ENCODE measurements around the gene SLC45A3.

SLC45A3 gene

DNA sequence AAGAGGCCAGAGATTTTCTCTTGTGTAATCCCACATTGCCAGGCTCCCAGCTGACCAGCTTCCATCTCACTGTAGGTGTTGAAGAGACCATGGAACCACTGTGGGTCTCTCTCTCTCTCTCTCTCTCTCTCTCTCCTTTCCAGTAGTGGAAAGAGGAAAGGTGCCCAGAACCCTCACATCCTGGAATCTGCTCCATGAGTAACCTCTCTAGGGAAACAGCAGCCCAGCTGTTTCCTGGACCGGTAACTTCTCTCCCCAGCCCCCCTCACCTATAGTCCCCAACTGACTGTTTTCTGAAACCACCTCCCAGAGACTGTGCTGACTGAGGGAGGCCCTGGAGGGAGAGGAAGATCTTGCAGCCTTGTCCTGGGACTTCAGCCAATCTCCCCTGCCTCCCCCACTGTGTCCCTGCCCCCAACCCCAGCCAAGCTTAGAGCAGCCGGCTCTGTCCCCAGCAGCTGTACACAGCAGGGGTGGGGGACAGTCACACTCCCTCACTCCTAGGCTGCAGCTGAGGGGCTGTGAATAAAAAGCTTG is 20.6 kb upstream of the SLC45A3 start:
- no peak for DNase-seq (ENCODE audit: low spot score)

DNA sequence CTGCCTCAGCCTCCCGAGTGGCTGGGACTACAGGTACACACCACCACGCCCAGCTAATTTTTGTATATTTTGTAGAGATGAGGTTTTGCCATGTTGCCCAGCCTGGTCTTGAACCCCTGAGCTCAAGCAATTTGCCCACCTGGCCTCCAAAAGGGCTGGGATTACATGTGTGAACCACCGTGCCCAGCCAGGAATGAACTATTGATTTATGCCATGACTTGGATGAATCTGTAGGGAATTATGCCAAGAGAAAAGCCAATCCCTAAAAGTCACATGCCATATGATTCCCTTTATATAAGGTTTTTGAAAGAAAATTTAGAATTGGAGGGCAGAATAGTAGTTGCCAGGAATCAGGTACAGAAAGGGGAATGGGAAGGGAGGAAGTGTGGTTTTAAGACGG is 19.1 kb upstream of the SLC45A3 start:
- no peak for DNase-seq (ENCODE audit: low spot score)

- no peak for DNase-seq (ENCODE audit: low spot score)
Measured at GRCh38 chr1:205698921-205699320, 18.6 kb upstream of the SLC45A3 start.

DNA sequence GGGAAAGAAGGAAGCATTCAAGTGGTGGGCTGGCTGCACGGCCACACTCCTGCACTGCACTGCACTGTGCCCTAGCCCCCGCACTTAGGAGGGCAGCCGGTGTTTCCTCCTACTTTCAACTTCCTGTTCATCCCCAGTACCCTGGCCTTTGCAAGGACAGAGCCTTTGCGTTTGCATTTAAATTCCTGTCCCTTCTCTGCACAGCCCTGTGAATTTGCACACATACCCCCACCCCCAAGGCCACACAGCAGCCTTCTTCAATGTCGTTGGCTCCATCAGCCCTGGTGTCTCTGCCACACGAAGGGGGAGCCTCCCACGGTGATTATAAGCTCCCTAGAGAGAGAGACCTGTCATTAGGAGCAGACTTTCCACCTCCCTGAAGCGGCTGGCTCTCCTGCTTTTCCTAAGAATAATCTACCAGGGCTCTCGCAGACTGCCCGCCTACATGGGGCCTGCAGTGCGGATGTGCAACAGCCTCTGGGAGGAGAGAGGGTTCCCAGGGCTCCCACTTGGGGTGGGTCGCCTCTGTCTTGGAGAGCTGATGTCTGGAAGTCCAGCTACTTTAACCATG is 13.2 kb upstream of the SLC45A3 start:
- DNase-seq (ENCODE audit: low spot score), result no peak

GRCh38 chr1:205692423-205692822 is 12.1 kb upstream of the SLC45A3 start:
- no peak for DNase-seq (ENCODE audit: low spot score)

GRCh38 chr1:205690122-205690756 is 9.9 kb upstream of the SLC45A3 start:
- no peak for DNase-seq (ENCODE audit: low spot score)

GRCh38 chr1:205689479-205689878 is 9.2 kb upstream of the SLC45A3 start:
- no peak for DNase-seq (ENCODE audit: low spot score)

DNA sequence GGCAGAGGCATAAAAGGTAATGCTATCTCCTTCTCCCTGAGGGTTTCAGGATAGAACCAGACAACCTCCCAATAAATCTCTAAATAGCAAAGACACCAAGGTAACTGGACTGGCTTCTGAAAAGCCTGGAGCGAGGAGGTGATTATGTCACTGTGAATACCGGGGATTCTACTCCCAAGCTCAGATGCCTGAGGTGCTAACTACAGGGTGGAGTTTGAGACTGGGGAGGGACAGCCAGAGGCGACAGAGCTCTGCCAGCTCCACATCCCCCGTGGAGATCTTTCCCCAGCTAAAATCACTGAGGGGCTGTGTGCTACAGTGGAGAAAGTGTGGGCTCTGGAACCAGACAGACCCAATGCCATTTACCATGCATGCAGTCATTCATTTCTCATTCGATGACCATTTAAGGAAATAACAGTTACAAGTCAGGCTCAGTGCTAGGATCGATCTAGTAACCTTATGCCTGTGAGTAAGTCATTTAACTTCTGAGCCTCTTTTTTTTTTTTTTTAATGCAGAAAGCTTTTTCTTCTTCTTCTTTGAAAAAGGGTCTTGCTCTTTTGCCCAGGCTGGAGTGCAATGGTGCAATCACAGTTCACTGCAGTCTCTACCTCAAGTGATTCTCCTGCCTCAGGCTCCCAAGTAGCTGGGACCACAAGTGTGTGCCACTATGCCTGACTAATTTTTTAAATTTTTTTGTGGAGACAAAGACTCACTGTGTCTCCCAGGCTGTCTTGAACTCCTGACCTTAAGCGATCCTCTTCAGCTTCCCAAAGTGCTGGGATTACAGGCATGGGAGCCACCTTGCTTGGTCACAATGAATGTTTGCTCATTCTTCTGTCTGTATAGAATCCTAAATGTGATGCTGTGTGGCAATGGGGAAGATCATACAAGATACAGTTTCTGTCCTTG is 8.1 kb upstream of the SLC45A3 start:
- DNase-seq (ENCODE audit: low spot score), result no peak

GRCh38 chr1:205687242-205687641 is 6.9 kb upstream of the SLC45A3 start:
- DNase-seq (ENCODE audit: low spot score), result no peak

DNA sequence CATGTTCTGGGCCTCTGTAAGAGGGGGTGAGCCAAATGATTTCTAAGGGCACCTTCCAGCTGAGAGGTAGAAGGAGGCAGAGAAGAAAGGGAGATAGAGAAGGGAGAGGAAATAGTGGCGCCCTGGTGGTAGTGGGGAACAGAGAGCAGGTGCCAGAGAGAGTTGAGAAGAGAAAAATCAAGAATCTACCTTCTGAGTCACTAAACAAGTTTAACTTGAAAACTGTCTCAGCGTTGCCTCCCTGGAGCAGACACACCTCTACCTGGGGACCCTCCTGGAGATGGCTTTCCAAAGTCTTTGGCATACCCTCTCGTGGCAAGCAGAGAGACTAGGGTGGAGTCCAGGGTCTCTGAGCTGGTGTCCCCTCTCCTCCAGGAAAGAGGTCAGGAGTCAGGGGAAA is 1.1 kb upstream of the SLC45A3 start:
- DNase-seq (ENCODE audit: low spot score), result no peak

DNA sequence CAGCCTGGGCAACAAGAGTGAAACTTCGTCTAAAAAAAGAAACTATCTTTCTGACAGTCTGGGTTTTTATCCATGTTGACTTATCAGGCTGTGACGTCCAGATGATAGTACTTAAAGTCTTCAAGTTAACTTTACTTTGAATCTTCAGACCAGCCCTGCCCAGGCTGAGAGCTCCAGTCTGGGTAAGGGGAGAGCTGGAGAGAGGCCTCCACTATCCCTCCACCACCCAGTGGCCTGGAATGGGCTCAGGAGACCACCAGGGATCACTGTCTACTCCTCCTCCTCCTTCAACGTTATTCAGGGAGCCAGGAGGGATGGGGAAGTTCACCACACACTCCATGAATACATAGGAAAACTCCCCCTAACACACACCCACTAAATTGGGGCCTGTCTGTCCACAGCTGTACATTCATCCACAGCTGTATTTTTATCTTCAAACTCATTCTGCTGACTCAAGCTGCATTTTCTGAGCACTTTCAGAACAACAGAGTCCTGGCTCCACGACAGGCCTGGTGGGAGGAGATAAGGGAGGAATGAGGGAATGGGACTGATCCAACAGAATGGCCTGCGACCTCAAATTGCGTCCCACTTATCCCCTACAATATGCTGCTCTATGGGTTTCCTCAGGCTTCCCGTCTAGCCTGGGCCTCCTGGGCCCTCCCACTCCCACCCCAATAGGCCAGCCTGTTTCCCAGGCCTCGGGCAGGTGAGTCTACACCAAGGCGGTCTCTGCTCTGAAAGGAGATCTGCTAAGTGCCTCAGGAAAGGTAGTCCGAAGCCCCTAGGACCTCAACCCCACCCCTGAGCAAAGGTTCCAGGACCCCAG is 1.8 kb downstream of the SLC45A3 start:
- no peak for DNase-seq (ENCODE audit: low spot score)

- DNase-seq (ENCODE audit: low spot score), result no peak
Measured at GRCh38 chr1:205677167-205677566, 3.1 kb downstream of the SLC45A3 start.

- DNase-seq (ENCODE audit: low spot score), result no peak
Measured at GRCh38 chr1:205676597-205676996, 3.7 kb downstream of the SLC45A3 start.

- peak; percentile 73 for DNase-seq (ENCODE audit: low spot score)
Measured at GRCh38 chr1:205676002-205676401, 4.3 kb downstream of the SLC45A3 start.

- DNase-seq (ENCODE audit: low spot score), result no peak
Measured at GRCh38 chr1:205675247-205675646, 5.1 kb downstream of the SLC45A3 start.

DNA sequence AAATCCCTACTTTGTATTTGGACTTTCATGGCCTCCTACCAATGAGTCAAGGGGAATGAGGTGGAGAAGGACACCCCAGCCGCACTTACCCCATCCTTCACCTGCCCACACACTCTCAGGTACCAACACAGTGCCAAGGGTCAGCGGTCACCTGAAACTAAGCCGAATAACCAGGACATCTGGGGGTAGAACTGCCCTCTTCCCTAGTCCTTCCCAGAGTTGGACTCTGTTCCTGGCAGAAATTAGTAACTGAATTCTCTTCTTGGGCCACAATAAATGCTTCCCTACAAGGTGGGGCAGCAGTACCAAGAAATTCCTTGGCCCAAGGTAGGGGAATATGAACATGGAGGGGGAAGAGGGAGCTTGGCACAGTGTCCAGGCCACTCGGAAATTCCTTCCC is 7.3 kb downstream of the SLC45A3 start:
- DNase-seq (ENCODE audit: low spot score), result no peak

DNA sequence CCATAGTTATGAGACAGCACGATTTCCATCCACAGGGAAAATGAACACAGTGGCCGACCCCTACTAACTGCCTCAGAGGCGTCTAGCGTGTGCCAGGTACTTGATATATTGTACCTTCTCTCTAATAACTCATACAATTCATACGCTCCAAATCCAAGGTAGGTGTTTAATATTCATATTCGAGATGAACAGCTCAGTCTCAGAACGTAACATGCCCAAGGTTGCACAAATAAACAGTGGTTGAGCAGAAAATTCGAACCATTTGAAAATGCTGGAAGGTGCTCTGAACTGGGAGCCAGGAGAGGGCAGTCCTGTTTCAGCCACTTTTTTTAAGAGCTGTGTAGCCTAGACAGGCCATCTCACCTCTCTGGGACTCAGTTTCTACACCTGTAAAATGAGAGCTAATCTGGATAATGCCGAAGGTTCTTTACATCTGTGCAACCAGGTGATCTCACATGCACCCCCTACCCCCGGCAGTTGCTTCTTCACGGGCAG is 7.9 kb downstream of the SLC45A3 start:
- DNase-seq (ENCODE audit: low spot score), result no peak

GRCh38 chr1:205670611-205671430 is 9.5 kb downstream of the SLC45A3 start:
- no peak for DNase-seq (ENCODE audit: low spot score)

DNA sequence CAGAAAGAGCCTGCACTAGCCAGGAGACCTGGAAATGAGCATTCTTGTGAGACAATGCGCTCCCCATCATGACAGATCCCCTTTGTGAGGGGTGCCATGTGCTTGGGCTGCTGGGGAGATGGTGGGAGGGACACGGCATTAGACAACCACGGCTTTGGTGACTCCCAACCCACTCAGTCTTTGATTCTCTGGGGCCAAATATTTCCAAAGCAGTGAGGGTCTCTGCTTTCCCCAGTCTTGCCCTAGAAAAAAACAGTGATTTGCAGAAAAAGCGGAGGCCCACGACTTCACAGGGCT is 10.2 kb downstream of the SLC45A3 start:
- no peak for DNase-seq (ENCODE audit: low spot score)

GRCh38 chr1:205669341-205670149 is 10.8 kb downstream of the SLC45A3 start:
- no peak for DNase-seq (ENCODE audit: low spot score)
